Measurements from ENCODE around the gene IFNL2. TPM values are rescaled to one million over a fixed set of nuclear protein-coding genes. Genes with fewer than 3 reads are reported as not detected.

Gene IFNL2
- total and polyA plus RNA-seq, 9 of the 15 experiments (the other 6 are each of a cell fraction or from before 2014, with no cell fraction given) = not detected

- ATAC-seq = no peak
- H3K36me3 ChIP-seq (ENCODE audit: control insufficient read depth, insufficient read depth, low read length) = no peaks in the 10 kb centered on the region
- H3K79me2 ChIP-seq (ENCODE audit: control insufficient read depth, insufficient read depth, low read length) = no peaks in the 10 kb centered on the region
- no peak overlapping the region for H3K4me3 ChIP-seq
- ChIA-PET CTCF (ENCODE audit: low intra/inter-chr PET ratio) (no interaction called here), POLR2A (interaction anchor here (0.6 to 1.7 kb wide), 2 partner anchors 9 to 25 kb away, joined by 3 to 6 read pairs; no protein-coding TSS in a partner anchor)
- no peak overlapping the region for H2AFZ ChIP-seq (ENCODE audit: low read depth, low read length)
- peaks cover 0 to 13% of the 10 kb centered on the region in 2 experiments; a peak in 3 of 5 replicates for H3K4me1 ChIP-seq (replicated peaks in 1 of 2; ENCODE audit: control insufficient read depth in 2 of 2, insufficient read depth in 2 of 2, low read length in 2 of 2)
- H3K4me2 ChIP-seq (ENCODE audit: insufficient read depth, low read length) = no peak overlapping the region
- in situ Hi-C loops (cut with MboI) (no loop called here), intact Hi-C loops (cut with micrococcal nuclease) (loop anchor here (10.0 kb wide), 1 partner anchor 45 kb away; no protein-coding TSS in a partner anchor)
- no peaks in the 10 kb centered on the region for H3K9me3 ChIP-seq (replicated peaks; ENCODE audit: control insufficient read depth, insufficient read depth, low read depth, low read length)
- H3K27ac ChIP-seq (ENCODE audit: extremely low read depth, low read depth, low read length) = no peak overlapping the region
- peak; percentile 35 for FAIRE-seq
- no peaks in the 10 kb centered on the region for H4K20me1 ChIP-seq (replicated peaks; ENCODE audit: control insufficient read depth, insufficient read depth, low read length)
- no peak overlapping the region for H3K9ac ChIP-seq (ENCODE audit: insufficient read depth in 1 of 2, low read depth in 2 of 2, low read length in 2 of 2)
- DNase-seq (ENCODE audit: extremely low read depth in 1 of 4, low spot score in 3 of 4) = no peak
- peaks cover 4 to 10% of the 10 kb centered on the region in 2 experiments; a peak in 2 of 5 replicates for H3K27me3 ChIP-seq (ENCODE audit: control insufficient read depth in 2 of 2, insufficient read depth in 2 of 2, low read length in 2 of 2)
- H3K9me1 ChIP-seq (ENCODE audit: control insufficient read depth, insufficient read depth, low read length) = no peaks in the 10 kb centered on the region
- no TSS peak for BruUV-seq (replicated peaks)
- WGBS (ENCODE audit: insufficient coverage, low coverage, missing lambda C conversion rate) = 51% methylated on average over 10 of the region's 10 CpGs
- no peak for TF ChIP-seq ZBTB40 (IDR thresholded peaks at IDR 0.05)
- TF ChIP-seq ZBTB40 (CRISPR knock-in tag; IDR thresholded peaks at IDR 0.05) = no peak
- TF ChIP-seq BDP1 (IDR thresholded peaks at IDR 0.05; ENCODE audit: insufficient read depth, insufficient read length) = no peak
- TF ChIP-seq, protein P1, sequence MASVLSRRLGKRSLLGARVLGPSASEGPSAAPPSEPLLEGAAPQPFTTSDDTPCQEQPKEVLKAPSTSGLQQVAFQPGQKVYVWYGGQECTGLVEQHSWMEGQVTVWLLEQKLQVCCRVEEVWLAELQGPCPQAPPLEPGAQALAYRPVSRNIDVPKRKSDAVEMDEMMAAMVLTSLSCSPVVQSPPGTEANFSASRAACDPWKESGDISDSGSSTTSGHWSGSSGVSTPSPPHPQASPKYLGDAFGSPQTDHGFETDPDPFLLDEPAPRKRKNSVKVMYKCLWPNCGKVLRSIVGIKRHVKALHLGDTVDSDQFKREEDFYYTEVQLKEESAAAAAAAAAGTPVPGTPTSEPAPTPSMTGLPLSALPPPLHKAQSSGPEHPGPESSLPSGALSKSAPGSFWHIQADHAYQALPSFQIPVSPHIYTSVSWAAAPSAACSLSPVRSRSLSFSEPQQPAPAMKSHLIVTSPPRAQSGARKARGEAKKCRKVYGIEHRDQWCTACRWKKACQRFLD (CRISPR knock-in tag; IDR thresholded peaks at IDR 0.05) = no peak
- no peak for TF ChIP-seq THAP12 (CRISPR knock-in tag; IDR thresholded peaks at IDR 0.05)
- no peak for TF ChIP-seq BRD9 (IDR thresholded peaks at IDR 0.05; ENCODE audit: low read depth, partially characterized antibody)
These were observed 31.6 kb downstream of the IFNL2 start for GRCh38 chr19:39299832-39300231.

Data from K562 (cell line).